ENCODE data around the gene NCAPH2.

GRCh38 chr22:50531962-50532674, 24.1 kb downstream of the NCAPH2 start:
- TF ChIP-seq CTCF (IDR thresholded peaks at IDR 0.05): no peak
- peak in 2 of 3 donors; percentile 39 to 48 for TF ChIP-seq POLR2A (IDR thresholded peaks at IDR 0.05)
